HG02588 (cell line): ENCODE data around the gene MCEMP1.
"Not testable (repeated sequence)": the region's sequence is repeated elsewhere in the genome, so short reads cannot be mapped to it uniquely, and the experiment has no call there.

Experiments
- ATAC-seq: cut with Tn5 transposase; IDR thresholded peaks from one replicate; pipeline ENCODE4 v1.9.1; 2021; ENCODE audit warnings: mild to moderate bottlenecking, moderate library complexity; ENCODE audit not compliant: unreplicated experiment

MCEMP1 gene

GRCh38 chr19:7643629-7644549 is 33.0 kb upstream of the MCEMP1 start:
- not testable (repeated sequence) for ATAC-seq

- no peak for ATAC-seq
These were observed 32.4 kb upstream of the MCEMP1 start for GRCh38 chr19:7644550-7644877.

- ATAC-seq, result no peak
These were observed 31.7 kb upstream of the MCEMP1 start for GRCh38 chr19:7645163-7645562.

- no peak for ATAC-seq
These were observed 31.0 kb upstream of the MCEMP1 start for GRCh38 chr19:7645656-7646425.

GRCh38 chr19:7646426-7646700 is 30.5 kb upstream of the MCEMP1 start:
- ATAC-seq, result no peak

- ATAC-seq, result no peak
These were observed 29.7 kb upstream of the MCEMP1 start for GRCh38 chr19:7647156-7647555.

- ATAC-seq, result no peak
These were observed 28.4 kb upstream of the MCEMP1 start for GRCh38 chr19:7648265-7649014.

GRCh38 chr19:7650148-7650547 is 26.7 kb upstream of the MCEMP1 start:
- no peak for ATAC-seq

- no peak for ATAC-seq
These were observed 24.7 kb upstream of the MCEMP1 start for GRCh38 chr19:7652061-7652641.

- ATAC-seq, result no peak
These were observed 22.5 kb upstream of the MCEMP1 start for GRCh38 chr19:7654401-7654800.

- ATAC-seq, result no peak
These were observed 21.3 kb upstream of the MCEMP1 start for GRCh38 chr19:7655581-7655980.

GRCh38 chr19:7657131-7657751 is 19.6 kb upstream of the MCEMP1 start:
- ATAC-seq, result no peak

- no peak for ATAC-seq
These were observed 18.6 kb upstream of the MCEMP1 start for GRCh38 chr19:7658219-7658686.

- ATAC-seq, result no peak
These were observed 14.9 kb upstream of the MCEMP1 start for GRCh38 chr19:7661744-7662538.

GRCh38 chr19:7662657-7663056 is 14.2 kb upstream of the MCEMP1 start:
- ATAC-seq, result no peak

- ATAC-seq, result no peak
These were observed 13.2 kb upstream of the MCEMP1 start for GRCh38 chr19:7663706-7664105.

GRCh38 chr19:7665076-7665475 is 11.8 kb upstream of the MCEMP1 start:
- no peak for ATAC-seq

GRCh38 chr19:7668842-7669241 is 8.0 kb upstream of the MCEMP1 start, which contains the start of gene RETN:
RETN (plus strand) TSS chr19:7669049; CDS start chr19:7669327, 278 bp downstream.
- ATAC-seq, result no peak

- ATAC-seq, result no peak
These were observed 7.2 kb upstream of the MCEMP1 start for GRCh38 chr19:7669641-7670040.
